LNCAP (cell line): ENCODE data around the gene SC5D.

ENCODE experiments used
- CTCF ChIP-seq: fragments of 450-650 bp; IDR thresholded peaks from 2 replicates; pipeline ENCODE4 v1.5.1; 2017; ENCODE audit warnings: mild to moderate bottlenecking

The SC5D gene

GRCh38 chr11:121270001-121270678 is 22.4 kb upstream of the SC5D start:
- TF ChIP-seq CTCF, result no peak

- no peak for TF ChIP-seq CTCF
These were observed 18.1 kb upstream of the SC5D start for GRCh38 chr11:121274332-121274991.

GRCh38 chr11:121281698-121282097 is 10.9 kb upstream of the SC5D start:
- no peak for TF ChIP-seq CTCF

- no peak for TF ChIP-seq CTCF
These were observed 10.2 kb upstream of the SC5D start for GRCh38 chr11:121282386-121282785.

- TF ChIP-seq CTCF, result no peak
These were observed 9.6 kb upstream of the SC5D start for GRCh38 chr11:121282886-121283502.

- TF ChIP-seq CTCF, result no peak
These were observed 1.3 kb upstream of the SC5D start for GRCh38 chr11:121291319-121291718.

- no peak for TF ChIP-seq CTCF
These were observed 576 bp upstream of the SC5D start for GRCh38 chr11:121291896-121292494.
